ENCODE data around the gene KMT2D.

- no peak for TF ChIP-seq EZH2 (IDR thresholded peaks at IDR 0.05; ENCODE audit: low read depth, unreplicated experiment)
- no peak for TF ChIP-seq CTCF (conservative IDR thresholded peaks at IDR 0.05; ENCODE audit: low read depth in 2 of 2)
- no peak for TF ChIP-seq CREB1 (CRISPR knock-in tag; IDR thresholded peaks at IDR 0.05; ENCODE audit: low read depth)
Measured at GRCh38 chr12:49021292-49021915, 39.2 kb downstream of the KMT2D start.

Measured in GM23338 (cell line).